ENCODE data around the gene GNPTAB.

- TF ChIP-seq GATA2 (IDR thresholded peaks at IDR 0.05; ENCODE audit: low read depth, low read length) (no peak), GATA3 (IDR thresholded peaks at IDR 0.05; ENCODE audit: low read depth, low read length) (no peak)
Measured at GRCh38 chr12:101706403-101706802, 124.4 kb downstream of the GNPTAB start.
